ENCODE results near the gene CHST1.

CHST1 gene

GRCh38 chr11:45621588-45621987 lies 43.8 kb downstream of the CHST1 start:
- peaks cover 0 to 3% of the 10 kb centered on the region in 2 donors for H3K9me3 ChIP-seq (ENCODE audit: control insufficient read depth in 1 of 2, low read length in 2 of 2)
- no peaks in the 10 kb centered on the region for H3K36me3 ChIP-seq (ENCODE audit: control insufficient read depth in 1 of 2, insufficient read depth in 2 of 2, low read length in 2 of 2)
- H3K4me1 ChIP-seq (ENCODE audit: control insufficient read depth in 1 of 2, insufficient read depth in 2 of 2, low read length in 2 of 2), result no peaks in the 10 kb centered on the region
- H3K27ac ChIP-seq (ENCODE audit: low read length), result no peak overlapping the region
- H3K27me3 ChIP-seq (ENCODE audit: low read depth, low read length), result no peaks in the 10 kb centered on the region
- H3K4me3 ChIP-seq (ENCODE audit: low read depth in 1 of 2, low read length in 2 of 2), result no peak overlapping the region

DNA sequence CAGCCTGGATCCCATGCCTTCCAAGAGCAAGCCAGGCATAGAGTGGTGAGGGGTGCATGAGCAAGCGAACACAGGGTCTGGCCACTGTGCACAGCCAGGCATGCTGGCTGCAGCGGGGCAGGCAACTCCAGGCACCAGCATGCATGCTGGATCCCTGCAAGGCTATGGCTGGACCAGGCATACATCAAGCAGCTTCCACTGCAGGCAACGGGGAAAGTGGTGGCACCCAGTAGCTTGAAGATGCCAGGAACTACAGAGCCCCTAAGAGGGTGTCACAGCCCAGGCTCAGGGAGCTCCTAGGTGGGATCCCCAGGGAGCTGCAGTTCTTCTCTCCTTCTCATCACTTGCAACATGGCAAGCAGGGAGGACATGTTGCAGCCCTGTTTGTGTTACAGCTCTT lies 45.2 kb downstream of the CHST1 start:
- Histone ChIP-seq H3K4me3 (ENCODE audit: low read depth in 1 of 2, low read length in 2 of 2) (no peak overlapping the region), H3K27ac (ENCODE audit: low read length) (no peak overlapping the region), H3K9me3 (ENCODE audit: control insufficient read depth in 1 of 2, low read length in 2 of 2) (peaks cover 0 to 3% of the 10 kb centered on the region in 2 donors), H3K4me1 (ENCODE audit: control insufficient read depth in 1 of 2, insufficient read depth in 2 of 2, low read length in 2 of 2) (no peaks in the 10 kb centered on the region), H3K27me3 (ENCODE audit: low read depth, low read length) (no peaks in the 10 kb centered on the region), H3K36me3 (ENCODE audit: control insufficient read depth in 1 of 2, insufficient read depth in 2 of 2, low read length in 2 of 2) (no peaks in the 10 kb centered on the region)

GRCh38 chr11:45618897-45619296 lies 46.5 kb downstream of the CHST1 start:
- no peaks in the 10 kb centered on the region for H3K4me1 ChIP-seq (ENCODE audit: control insufficient read depth in 1 of 2, insufficient read depth in 2 of 2, low read length in 2 of 2)
- no peaks in the 10 kb centered on the region for H3K27me3 ChIP-seq (ENCODE audit: low read depth, low read length)
- no peak overlapping the region for H3K27ac ChIP-seq (ENCODE audit: low read length)
- H3K4me3 ChIP-seq (ENCODE audit: low read depth in 1 of 2, low read length in 2 of 2), result no peak overlapping the region
- peaks cover 0 to 3% of the 10 kb centered on the region in 2 donors for H3K9me3 ChIP-seq (ENCODE audit: control insufficient read depth in 1 of 2, low read length in 2 of 2)
- H3K36me3 ChIP-seq (ENCODE audit: control insufficient read depth in 1 of 2, insufficient read depth in 2 of 2, low read length in 2 of 2), result no peaks in the 10 kb centered on the region

DNA sequence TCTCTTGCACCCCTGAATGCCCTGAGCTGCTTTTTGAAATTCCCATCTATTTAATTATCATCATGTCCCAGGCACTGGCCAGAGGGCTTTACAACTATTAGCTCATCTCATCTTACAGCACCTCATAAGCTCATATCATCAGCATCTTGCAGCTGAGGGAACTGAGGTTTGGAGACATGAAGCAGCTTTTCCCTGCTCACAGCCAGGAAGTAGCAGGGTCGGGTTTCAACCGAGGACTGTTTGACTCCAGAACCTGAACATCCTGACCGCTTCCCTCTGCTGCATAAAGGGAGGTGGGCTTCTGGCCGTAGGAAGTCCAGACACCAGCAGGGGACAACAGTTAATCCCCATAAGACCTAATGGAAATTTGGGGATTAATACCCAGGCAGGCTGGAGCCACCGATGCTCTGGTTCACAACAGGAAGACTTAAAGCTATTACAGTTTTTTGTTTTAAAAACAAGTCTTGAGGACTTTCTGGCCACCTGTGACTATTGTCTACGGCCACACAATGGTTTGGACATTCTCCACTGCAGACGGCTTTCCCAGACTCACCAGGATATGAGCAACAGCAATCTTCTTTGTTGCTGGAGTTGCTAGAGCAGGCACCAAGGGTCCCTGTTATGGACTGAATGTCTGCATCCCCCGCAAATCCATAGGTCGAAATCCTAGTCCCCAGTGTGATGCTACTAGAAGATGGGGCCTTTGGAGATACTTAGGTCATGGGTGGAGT lies 47.4 kb downstream of the CHST1 start:
- no peak overlapping the region for H3K27ac ChIP-seq (ENCODE audit: low read length)

DNA sequence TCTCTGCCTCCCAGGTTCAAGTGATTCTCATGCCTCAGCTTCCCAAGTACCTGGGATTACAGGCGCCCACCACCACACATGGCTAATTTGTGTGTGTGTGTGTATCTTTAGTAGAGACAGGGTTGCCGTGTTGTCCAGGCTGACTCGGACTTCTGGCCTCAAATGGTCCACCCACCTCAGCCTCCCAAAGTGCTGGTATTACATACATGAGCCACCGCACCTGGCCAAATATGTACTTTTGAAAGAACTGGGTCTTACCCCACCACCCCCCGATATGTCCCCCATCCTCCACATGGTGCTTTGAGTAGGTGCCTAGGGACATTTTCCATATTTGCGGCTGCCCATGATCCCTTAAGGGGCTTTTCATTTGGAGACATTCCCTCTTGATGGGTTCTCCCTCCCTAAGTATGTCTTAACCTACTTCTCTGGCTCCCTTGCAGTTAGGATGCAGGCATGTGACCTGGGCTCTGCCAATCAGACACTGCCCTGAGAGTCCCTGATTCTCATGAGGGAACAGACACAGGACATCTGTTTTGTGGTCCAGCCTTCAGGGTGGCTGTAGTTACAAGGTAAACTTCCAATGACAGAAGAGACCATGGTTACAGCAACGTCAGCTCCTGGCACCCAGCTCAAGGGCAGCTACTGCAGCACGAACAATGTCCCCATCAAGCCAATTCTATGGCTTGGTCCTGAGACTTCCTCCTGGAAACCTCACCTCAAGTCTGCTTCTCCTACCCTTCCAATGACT lies 48.4 kb downstream of the CHST1 start:
- Histone ChIP-seq H3K27me3 (ENCODE audit: low read depth, low read length) (no peaks in the 10 kb centered on the region), H3K36me3 (ENCODE audit: control insufficient read depth in 1 of 2, insufficient read depth in 2 of 2, low read length in 2 of 2) (no peaks in the 10 kb centered on the region), H3K9me3 (ENCODE audit: control insufficient read depth in 1 of 2, low read length in 2 of 2) (peaks cover 0 to 3% of the 10 kb centered on the region in 2 donors), H3K4me1 (ENCODE audit: control insufficient read depth in 1 of 2, insufficient read depth in 2 of 2, low read length in 2 of 2) (no peaks in the 10 kb centered on the region), H3K4me3 (ENCODE audit: low read depth in 1 of 2, low read length in 2 of 2) (no peak overlapping the region), H3K27ac (ENCODE audit: low read length) (no peak overlapping the region)

More for the DNA sequence above, 47.4 kb downstream of the CHST1 start:
- H3K4me1 ChIP-seq (ENCODE audit: control insufficient read depth in 1 of 2, insufficient read depth in 2 of 2, low read length in 2 of 2), result no peaks in the 10 kb centered on the region
- peaks cover 0 to 3% of the 10 kb centered on the region in 2 donors for H3K9me3 ChIP-seq (ENCODE audit: control insufficient read depth in 1 of 2, low read length in 2 of 2)
- no peaks in the 10 kb centered on the region for H3K27me3 ChIP-seq (ENCODE audit: low read depth, low read length)
- no peak overlapping the region for H3K4me3 ChIP-seq (ENCODE audit: low read depth in 1 of 2, low read length in 2 of 2)
- no peaks in the 10 kb centered on the region for H3K36me3 ChIP-seq (ENCODE audit: control insufficient read depth in 1 of 2, insufficient read depth in 2 of 2, low read length in 2 of 2)

- Histone ChIP-seq H3K36me3 (ENCODE audit: control insufficient read depth in 1 of 2, insufficient read depth in 2 of 2, low read length in 2 of 2) (no peaks in the 10 kb centered on the region), H3K27me3 (ENCODE audit: low read depth, low read length) (no peaks in the 10 kb centered on the region)
Measured at GRCh38 chr11:45615182-45615792, 50.1 kb downstream of the CHST1 start.

GRCh38 chr11:45614196-45614828 lies 51.1 kb downstream of the CHST1 start:
- no peak overlapping the region for H3K4me3 ChIP-seq (ENCODE audit: low read depth in 1 of 2, low read length in 2 of 2)
- H3K36me3 ChIP-seq (ENCODE audit: control insufficient read depth in 1 of 2, insufficient read depth in 2 of 2, low read length in 2 of 2), result no peaks in the 10 kb centered on the region
- no peaks in the 10 kb centered on the region for H3K9me3 ChIP-seq (ENCODE audit: control insufficient read depth in 1 of 2, low read length in 2 of 2)
- H3K27me3 ChIP-seq (ENCODE audit: low read depth, low read length), result no peaks in the 10 kb centered on the region
- H3K4me1 ChIP-seq (ENCODE audit: control insufficient read depth in 1 of 2, insufficient read depth in 2 of 2, low read length in 2 of 2), result no peaks in the 10 kb centered on the region
- no peak overlapping the region for H3K27ac ChIP-seq (ENCODE audit: low read length)

More at GRCh38 chr11:45615182-45615792, 50.1 kb downstream of the CHST1 start:
- peaks cover 0 to 3% of the 10 kb centered on the region in 2 donors for H3K9me3 ChIP-seq (ENCODE audit: control insufficient read depth in 1 of 2, low read length in 2 of 2)
- H3K4me1 ChIP-seq (ENCODE audit: control insufficient read depth in 1 of 2, insufficient read depth in 2 of 2, low read length in 2 of 2), result no peaks in the 10 kb centered on the region
- no peak overlapping the region for H3K4me3 ChIP-seq (ENCODE audit: low read depth in 1 of 2, low read length in 2 of 2)
- no peak overlapping the region for H3K27ac ChIP-seq (ENCODE audit: low read length)

DNA sequence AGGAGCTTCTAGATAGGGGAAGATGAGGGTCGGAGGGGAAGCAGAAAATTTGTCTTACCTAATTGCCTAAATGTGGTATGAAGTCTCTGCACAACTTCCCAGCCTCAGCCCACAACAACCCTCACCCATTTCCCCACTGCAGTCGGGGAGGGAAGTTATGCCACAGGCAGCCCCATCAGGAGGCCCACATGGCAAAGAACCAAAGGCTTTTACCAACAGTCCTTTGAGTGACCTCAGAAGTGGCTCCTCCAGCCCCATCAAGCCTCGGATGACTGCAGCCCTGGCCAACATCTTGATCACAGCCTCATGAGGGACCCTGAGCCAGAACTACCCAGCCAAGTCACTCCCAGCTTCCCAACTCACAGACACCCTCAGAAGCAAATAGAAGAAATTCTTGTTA lies 54.8 kb downstream of the CHST1 start:
- Histone ChIP-seq H3K36me3 (ENCODE audit: control insufficient read depth in 1 of 2, insufficient read depth in 2 of 2, low read length in 2 of 2) (no peaks in the 10 kb centered on the region), H3K4me3 (ENCODE audit: low read depth in 1 of 2, low read length in 2 of 2) (no peak overlapping the region), H3K27ac (ENCODE audit: low read length) (no peak overlapping the region)

DNA sequence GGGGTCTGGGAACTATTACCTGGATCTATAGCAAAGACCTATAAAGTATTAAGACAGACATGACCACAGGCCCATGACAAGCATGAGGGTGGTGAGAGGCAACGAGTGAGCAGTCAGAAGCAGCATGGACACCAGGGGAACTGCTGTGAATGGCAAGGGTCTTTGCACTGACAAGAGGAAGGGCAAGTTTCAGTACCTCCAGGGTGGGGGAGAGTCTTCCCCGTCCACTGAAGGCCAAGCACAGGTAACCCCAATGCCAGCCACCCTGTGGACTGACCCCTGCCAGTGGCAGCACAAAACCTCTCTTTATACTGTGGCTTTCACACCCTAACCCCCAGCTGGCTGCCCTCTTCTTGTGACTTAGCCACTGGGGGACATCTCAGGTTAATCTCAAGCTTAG lies 55.5 kb downstream of the CHST1 start:
- Histone ChIP-seq H3K9me3 (ENCODE audit: control insufficient read depth in 1 of 2, low read length in 2 of 2) (no peaks in the 10 kb centered on the region), H3K4me3 (ENCODE audit: low read depth in 1 of 2, low read length in 2 of 2) (no peak overlapping the region), H3K36me3 (ENCODE audit: control insufficient read depth in 1 of 2, insufficient read depth in 2 of 2, low read length in 2 of 2) (no peaks in the 10 kb centered on the region), H3K27ac (ENCODE audit: low read length) (no peak overlapping the region), H3K27me3 (ENCODE audit: low read depth, low read length) (no peaks in the 10 kb centered on the region), H3K4me1 (ENCODE audit: control insufficient read depth in 1 of 2, insufficient read depth in 2 of 2, low read length in 2 of 2) (no peaks in the 10 kb centered on the region)

More for the DNA sequence above, 54.8 kb downstream of the CHST1 start:
- H3K27me3 ChIP-seq (ENCODE audit: low read depth, low read length), result no peaks in the 10 kb centered on the region
- no peaks in the 10 kb centered on the region for H3K9me3 ChIP-seq (ENCODE audit: control insufficient read depth in 1 of 2, low read length in 2 of 2)
- H3K4me1 ChIP-seq (ENCODE audit: control insufficient read depth in 1 of 2, insufficient read depth in 2 of 2, low read length in 2 of 2), result no peaks in the 10 kb centered on the region

DNA sequence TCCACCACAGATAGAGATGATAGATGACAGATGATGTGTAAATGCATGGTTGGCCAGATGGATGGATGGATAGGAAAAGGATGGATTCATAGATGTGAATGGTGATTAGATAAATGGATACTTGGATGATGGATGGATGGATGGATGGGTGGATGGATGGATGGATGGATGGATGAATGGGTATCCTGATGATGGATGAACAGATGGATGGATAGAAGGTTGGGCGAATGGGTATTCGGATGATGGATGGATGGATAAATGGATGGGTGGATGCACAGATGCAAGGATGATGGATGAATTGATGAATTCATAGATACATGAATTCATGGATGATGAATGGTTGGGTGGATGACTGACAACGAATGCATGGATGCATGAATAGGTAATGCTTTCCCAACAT lies 56.1 kb downstream of the CHST1 start:
- Histone ChIP-seq H3K9me3 (ENCODE audit: control insufficient read depth in 1 of 2, low read length in 2 of 2) (no peaks in the 10 kb centered on the region), H3K4me3 (ENCODE audit: low read depth in 1 of 2, low read length in 2 of 2) (no peak overlapping the region), H3K36me3 (ENCODE audit: control insufficient read depth in 1 of 2, insufficient read depth in 2 of 2, low read length in 2 of 2) (no peaks in the 10 kb centered on the region), H3K27me3 (ENCODE audit: low read depth, low read length) (no peaks in the 10 kb centered on the region), H3K27ac (ENCODE audit: low read length) (no peak overlapping the region), H3K4me1 (ENCODE audit: control insufficient read depth in 1 of 2, insufficient read depth in 2 of 2, low read length in 2 of 2) (no peaks in the 10 kb centered on the region)

DNA sequence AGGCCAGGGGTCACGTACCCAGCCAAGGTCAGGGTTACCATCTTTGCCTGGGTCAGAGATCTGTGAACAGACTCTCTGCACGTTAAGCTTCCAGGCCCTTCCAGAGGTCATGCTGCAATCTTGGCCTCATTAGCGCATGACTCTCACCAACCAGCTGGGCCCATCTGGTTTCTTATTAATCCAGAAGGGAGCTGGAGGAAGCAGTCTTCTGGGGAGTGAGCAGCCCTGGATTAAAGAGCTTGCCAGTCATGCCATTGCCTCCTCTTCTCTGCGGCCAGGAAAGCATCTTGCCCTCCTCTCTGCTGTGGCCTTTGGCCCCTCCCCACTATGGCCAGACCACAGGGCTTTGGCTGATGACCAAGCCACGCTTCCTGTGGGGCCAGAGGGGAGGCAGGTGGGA lies 57.4 kb downstream of the CHST1 start:
- Histone ChIP-seq H3K9me3 (ENCODE audit: control insufficient read depth in 1 of 2, low read length in 2 of 2) (no peaks in the 10 kb centered on the region), H3K4me3 (ENCODE audit: low read depth in 1 of 2, low read length in 2 of 2) (no peak overlapping the region), H3K27ac (ENCODE audit: low read length) (no peak overlapping the region), H3K36me3 (ENCODE audit: control insufficient read depth in 1 of 2, insufficient read depth in 2 of 2, low read length in 2 of 2) (no peaks in the 10 kb centered on the region), H3K27me3 (ENCODE audit: low read depth, low read length) (no peaks in the 10 kb centered on the region), H3K4me1 (ENCODE audit: control insufficient read depth in 1 of 2, insufficient read depth in 2 of 2, low read length in 2 of 2) (no peaks in the 10 kb centered on the region)

Measured in muscle layer of duodenum (tissue), 2 donors.